ENCODE results near the gene PRF1.

GRCh38 chr10:70582793-70583668, 19.5 kb downstream of the PRF1 start:
- TF ChIP-seq CTCF (IDR thresholded peaks at IDR 0.05) (no peak), POLR2A (IDR thresholded peaks at IDR 0.05) (no peak)

All from thyroid gland (tissue), 4 donors.